Midbrain (tissue), 1 donor: ENCODE results near the gene ECT2.
"Not testable (repeated sequence)": the region's sequence is repeated elsewhere in the genome, so short reads cannot be mapped to it uniquely, and the experiment has no call there.

Source experiments
- DNase-seq: peaks from one replicate; lab custom pipeline; 2025; lab: John Stamatoyannopoulos, UW

ECT2 gene

GRCh38 chr3:172808969-172809546, 58.5 kb downstream of the ECT2 start:
- peak; percentile 31 for DNase-seq

DNA sequence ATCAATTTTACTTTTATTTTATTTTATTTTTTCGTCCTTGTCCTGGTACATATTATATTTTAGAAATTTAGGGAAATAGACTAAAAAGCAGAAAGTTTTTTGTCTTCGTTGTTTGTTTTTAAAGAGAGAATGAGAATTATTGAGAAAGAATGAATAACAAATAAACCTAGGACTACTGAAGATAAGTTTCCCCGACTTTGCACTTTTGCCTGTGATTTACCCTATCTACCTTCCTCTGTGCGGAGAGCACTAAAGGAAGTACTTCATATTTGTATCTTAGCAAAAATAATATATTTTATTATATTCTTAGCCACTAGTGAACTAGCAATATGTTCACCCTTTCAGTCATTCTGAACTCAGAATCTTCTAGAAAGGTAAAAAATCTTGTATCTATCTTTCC, 60.6 kb downstream of the ECT2 start:
- DNase-seq = no peak

DNA sequence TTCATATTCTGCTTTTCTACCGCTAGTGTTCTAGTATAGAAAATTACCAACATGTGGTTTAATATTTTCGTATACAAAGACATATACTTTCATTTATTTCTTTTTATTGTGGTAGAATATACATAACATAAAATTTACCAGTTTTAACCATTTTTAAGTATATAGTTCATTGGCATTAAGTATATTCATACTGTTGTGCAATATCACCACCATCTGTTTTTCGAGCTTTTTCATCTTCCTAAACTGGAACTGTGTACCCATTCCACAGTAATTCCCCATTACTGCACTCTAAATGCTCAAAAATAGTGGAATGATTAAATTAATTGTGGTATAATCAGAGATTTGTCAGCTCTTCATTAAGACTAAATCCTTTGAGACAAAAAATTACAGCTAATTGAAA, 62.9 kb downstream of the ECT2 start:
- DNase-seq = no peak

GRCh38 chr3:172814738-172815137, 64.2 kb downstream of the ECT2 start:
- DNase-seq = no peak

GRCh38 chr3:172815857-172816256, 65.3 kb downstream of the ECT2 start:
- no peak for DNase-seq

DNA sequence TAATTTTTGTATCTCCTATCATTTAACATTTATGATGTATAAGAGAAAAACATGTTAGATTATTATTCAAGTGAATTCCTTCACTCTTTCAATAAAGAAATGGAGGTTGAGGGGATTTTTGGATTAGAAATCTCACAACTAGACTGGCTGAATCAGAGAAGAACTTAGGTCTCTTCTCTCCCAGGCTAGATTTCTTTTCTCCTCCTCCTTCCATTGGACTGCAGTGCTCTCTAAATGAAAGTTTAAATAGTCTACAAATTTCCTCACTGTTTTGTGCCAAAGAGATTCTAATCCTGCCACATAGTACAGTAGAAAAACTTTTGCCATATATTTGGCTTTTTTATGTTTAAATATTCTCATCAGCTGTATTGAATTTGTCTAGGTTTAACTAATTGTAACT, 65.8 kb downstream of the ECT2 start:
- DNase-seq = no peak

GRCh38 chr3:172816968-172817367, 66.4 kb downstream of the ECT2 start:
- no peak for DNase-seq

DNA sequence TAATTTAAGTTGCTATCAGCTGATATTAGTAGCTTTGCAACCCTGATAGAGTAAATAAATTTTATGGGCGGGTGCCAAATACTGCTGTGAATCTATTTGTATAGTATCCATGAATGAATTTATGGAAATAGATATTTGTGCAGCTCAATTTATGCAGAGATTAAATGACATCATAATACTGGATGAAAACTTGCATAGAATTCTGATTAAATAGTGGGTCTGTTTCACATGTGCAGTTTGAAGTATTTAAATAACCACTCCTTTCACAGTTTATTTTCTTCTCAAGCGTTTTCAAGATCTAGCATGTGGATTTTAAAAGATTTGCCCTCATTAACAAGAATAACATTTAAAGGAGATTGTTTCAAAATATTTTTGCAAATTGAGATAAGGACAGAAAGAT, 70.0 kb downstream of the ECT2 start:
- no peak for DNase-seq

DNA sequence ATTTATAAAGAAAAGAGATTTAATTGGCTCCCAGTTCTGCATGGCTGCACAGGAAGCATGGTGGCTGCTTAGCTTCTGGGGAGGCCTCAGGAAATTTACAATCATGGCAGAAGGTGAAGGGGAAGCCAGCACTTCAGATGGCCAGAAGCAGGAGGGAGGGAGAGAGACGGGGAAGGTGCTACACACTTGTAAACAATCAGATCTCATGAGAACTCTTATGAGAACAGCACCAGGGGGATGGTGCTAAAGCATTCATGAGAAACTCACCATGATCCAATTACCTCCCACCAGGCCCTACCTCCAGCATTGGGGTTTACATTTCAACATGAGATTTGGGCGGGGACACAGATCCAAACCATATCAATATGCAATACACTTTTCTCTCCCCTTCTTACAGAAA, 73.7 kb downstream of the ECT2 start:
- DNase-seq = no peak

DNA sequence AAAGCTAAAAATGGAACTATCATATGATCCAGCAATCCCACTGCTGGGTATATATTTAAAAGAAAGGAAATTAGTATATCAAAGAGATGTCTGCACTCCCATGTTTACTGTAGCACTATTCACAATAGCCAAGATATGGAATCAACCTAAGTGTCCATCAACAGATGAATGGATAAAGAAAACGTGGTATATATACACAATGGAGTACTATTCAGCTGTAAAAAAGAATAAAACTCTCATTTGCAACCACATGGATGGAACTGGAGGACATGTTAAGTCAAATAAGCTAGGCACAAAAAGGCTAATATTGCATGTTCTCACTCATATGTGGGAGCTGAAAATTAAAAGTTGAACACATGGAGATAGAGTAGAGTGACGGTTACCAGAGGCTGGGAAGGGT, 76.7 kb downstream of the ECT2 start:
- not testable (repeated sequence) for DNase-seq

DNA sequence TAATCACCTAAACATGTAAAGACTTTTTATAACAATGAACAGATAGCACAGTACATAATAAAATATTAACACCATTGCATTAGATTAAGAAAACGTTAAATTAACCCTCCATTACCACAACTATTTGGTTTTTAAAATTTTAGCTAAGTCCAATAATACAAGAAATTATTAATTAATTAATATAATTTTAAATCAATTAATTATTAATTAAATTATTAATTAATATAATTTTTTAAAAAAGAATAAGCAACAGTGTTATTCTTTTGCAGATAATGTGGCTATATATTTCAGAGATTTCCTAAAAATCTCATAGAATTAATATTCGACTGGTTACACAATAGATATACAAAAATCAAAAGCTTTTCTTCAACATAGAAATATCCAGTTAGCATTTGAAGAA, 82.5 kb downstream of the ECT2 start:
- DNase-seq = no peak

DNA sequence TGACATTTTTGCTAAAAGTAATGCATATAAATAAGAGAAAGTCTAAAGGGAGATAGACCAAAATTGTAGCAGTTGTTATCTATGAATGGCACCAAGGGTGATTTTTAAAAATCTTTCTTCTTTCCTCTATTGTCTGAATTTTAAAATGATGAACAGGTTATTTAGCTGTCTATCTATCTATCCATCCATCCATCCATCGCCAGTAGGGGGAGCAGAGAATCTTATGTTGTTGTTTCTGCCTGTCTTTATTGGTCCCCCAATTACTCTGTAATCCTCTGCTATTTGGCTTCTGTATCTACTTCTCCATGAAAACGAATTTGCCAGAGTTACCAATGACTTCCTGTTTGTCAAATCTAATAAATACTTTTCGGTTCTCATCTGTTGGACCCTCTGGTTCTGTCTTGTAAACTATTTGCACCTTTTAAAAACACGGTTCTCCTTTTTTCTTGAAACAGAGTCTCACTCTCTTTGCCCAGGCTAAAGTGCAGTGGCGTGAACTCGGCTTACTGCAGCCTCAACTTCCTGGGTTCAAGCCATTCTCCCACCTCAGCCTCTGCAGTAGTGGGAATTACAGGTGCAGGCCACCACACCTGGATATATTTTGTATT, 86.0 kb downstream of the ECT2 start:
- peak; percentile 27 for DNase-seq

GRCh38 chr3:172839679-172840078, 89.2 kb downstream of the ECT2 start:
- no peak for DNase-seq

- DNase-seq = no peak
These were observed 89.9 kb downstream of the ECT2 start for GRCh38 chr3:172840463-172840862.

DNA sequence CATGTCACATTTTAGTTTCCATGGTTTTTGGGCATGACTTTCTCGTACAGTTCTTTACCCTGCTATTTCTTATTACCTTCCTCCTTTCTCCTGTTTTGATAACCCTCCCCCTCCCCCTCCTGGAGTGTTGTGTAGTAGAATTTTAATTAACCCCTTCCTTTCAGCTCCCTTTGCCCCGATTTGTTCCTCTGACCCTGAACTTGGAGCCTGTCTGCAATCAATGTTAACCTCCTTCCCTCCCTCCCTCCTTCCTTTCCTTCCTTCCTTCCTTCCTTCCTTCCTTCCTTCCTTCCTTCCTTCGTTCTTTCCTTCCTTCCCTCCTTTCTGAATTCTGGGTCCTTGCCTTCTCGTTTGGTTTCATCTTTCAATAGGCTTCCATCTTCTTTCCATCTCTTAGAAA, 90.4 kb downstream of the ECT2 start:
- no peak for DNase-seq

DNA sequence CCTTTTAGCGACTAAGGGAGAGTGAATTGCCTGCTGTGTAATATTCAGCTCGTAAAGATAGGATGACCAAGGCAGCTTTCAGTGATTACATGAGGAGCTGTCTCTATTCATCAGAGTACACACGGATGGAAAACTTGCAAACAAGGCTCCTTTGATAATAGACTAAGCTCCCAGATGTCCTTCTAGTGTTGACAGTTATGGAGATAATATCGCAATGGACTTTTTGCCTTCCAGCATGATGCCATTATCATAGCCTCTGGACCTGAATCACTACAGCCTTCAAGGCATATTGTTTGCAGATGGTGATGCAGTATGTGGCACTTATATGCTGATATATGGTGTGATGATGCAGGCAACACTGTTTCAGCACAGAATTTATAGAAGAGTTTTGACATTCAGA, 93.9 kb downstream of the ECT2 start:
- no peak for DNase-seq

DNA sequence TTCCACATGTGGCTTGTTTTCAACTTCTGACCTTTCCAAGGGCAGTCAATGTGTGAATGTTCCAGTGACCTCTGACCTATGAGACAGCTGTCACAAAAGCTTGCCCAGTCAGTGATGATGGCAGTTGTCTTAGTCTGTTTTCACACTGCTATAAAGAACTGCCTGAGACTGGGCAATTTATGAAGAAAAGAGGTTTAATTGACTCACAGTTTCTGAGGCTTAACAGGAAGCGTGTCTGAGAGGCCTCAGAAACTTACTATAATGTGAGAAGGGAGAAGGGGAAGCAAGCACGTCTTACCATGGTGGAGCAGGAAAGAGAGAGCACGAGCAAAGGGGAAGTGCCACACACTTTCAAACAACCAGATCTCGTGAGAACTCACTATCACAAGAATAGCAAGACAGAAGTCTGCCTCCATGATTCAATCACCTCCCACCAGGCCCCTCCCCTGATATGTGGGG, 95.6 kb downstream of the ECT2 start:
- no peak for DNase-seq

DNA sequence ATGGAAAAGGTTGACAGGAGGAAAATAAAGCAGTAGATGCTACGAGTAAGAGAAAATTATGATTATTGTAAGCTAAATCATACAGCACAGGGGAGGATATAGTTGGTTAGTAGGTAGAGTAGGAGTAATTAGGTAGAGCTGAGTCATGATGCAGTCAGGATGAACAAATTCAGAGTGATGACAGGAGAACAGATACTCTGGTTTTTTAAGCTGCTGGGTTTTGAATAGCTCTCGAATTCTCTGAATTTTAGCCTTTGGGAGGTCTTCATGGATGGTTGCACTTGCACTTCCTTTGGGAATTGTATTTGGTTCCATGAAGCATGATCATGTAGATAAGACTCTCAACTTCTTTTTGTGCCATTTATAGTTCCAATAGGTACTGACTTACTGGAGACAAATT, 96.2 kb downstream of the ECT2 start:
- no peak for DNase-seq

GRCh38 chr3:172847292-172847691, 96.8 kb downstream of the ECT2 start:
- DNase-seq = no peak

- DNase-seq = no peak
These were observed 98.4 kb downstream of the ECT2 start for GRCh38 chr3:172848910-172849309.

DNA sequence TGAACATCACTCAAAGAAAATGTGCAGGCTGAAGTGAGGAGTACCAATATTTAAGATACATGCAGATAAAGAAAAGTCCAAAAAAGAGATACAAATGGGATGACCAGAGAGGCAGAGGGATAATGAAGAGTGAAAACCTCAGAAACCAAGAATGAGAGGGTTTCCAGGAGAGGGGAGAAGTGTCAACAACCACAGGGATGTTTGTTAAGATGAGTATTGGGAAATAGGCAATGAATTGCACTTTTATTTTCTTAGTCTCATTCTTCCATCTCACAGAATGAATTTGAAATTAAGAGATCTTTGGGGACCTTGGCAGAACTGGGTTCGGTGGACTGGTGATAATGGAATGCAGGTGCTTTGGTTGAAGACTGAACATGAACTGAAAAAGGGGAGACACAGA, 102.5 kb downstream of the ECT2 start:
- DNase-seq = no peak

DNA sequence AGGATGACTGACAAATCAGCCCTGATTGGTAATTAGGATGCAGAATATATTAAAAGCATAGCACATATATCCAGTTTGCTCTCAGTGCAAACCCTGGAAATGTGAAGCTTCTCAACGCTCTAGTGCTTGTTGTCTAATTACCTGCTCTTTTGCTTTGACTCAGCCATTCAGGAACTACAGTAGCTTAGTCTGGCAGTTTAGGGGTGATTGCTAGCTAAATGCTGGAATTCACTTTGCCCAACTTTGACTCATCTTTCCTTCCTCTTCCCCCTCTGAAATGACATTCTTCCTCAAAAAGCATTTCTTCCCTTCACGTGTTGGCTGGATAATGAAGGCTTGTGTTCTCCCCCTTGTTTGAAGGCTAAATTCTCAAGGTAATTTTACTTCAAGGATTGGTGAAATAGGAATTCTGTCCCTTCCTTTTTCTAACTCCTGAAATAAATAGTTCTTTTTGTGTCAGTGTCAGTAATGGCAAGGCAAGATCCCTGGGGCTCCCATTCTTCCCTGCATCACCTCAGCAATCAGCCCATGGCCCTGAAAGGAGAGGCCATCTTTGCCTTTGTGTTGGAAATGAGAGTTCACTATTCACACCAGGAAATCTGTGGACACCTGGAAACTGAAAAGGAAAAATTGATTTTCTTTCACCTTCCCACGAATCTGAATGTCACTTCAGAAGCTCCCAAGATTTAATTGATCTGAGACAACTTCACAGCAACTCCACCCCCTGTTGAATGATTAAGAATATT, 103.6 kb downstream of the ECT2 start:
- no peak for DNase-seq

- no peak for DNase-seq
These were observed 104.5 kb downstream of the ECT2 start for GRCh38 chr3:172855037-172855436.
